ENCODE results near the gene CEP72.
"Not testable (repeated sequence)": the region's sequence is repeated elsewhere in the genome, so short reads cannot be mapped to it uniquely, and the experiment has no call there.

CEP72 gene

DNA sequence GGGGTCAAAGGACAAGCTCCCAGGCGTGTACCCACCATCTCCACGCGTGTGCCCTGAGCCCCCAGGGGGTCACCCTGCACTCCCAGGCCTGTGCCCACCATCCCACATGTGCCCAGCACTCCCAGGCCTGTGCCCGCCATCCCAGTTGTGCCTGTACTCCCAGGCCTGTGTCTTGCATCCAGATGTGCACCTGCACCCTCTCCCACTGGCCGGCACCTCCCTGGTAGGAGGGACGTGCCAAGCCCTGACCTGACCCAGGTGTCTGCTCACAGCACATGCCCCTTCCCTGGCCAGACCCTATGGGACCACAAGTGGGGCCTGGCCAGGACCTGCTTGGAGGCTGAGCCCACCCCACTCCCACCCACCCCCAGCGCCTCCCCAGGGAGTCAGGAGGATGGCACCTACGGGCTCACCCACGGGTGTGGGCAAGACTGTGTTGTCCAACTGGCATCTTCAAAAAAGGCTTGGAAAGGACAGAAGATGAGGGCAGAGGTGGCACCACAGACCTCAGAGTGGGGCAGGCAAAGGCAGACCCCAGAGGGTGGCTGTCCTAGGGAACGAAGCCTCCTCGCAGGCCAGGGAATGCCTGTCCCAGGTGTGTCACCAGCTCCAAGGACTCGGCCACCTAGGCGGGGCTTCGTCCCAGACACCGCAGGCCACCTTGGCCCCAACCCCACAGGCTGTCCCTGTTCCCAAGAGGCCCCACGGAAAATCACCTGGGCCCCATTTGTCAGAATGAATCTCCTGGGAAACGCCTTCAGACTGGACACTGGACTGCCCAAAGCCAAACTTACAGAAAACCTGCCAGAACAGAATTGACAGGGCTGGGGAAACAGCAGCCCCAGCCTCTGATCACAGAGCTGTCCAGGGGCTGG is 69.4 kb downstream of the CEP72 start:
- DNase-seq (ENCODE audit: low read depth in 2 of 2); H3K4me3 ChIP-seq (replicated peaks in 1 of 2; ENCODE audit: low read depth in 2 of 2, low read length in 2 of 2): not testable (repeated sequence)

DNA sequence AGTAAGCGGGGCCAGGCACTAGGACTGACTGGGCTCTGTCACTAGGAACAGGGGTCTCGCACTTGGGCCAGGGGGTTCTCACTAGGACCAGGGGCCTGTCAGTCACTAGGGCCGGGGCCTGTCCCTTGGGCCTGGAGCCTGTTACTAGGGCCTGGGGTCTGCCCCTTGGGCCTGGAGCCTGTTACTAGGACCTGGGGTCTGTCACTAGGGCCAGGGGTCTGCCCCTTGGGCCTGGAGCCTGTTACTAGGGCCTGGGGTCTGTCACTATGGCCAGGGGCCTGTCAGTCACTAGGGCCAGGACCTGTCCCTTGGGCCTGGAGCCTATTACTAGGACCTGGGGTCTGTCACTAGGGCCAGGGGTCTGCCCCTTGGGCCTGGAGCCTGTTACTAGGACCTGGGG is 70.1 kb downstream of the CEP72 start:
- not testable (repeated sequence) for DNase-seq (ENCODE audit: low read depth in 2 of 2); H3K4me3 ChIP-seq (replicated peaks in 1 of 2; ENCODE audit: low read depth in 2 of 2, low read length in 2 of 2)

DNA sequence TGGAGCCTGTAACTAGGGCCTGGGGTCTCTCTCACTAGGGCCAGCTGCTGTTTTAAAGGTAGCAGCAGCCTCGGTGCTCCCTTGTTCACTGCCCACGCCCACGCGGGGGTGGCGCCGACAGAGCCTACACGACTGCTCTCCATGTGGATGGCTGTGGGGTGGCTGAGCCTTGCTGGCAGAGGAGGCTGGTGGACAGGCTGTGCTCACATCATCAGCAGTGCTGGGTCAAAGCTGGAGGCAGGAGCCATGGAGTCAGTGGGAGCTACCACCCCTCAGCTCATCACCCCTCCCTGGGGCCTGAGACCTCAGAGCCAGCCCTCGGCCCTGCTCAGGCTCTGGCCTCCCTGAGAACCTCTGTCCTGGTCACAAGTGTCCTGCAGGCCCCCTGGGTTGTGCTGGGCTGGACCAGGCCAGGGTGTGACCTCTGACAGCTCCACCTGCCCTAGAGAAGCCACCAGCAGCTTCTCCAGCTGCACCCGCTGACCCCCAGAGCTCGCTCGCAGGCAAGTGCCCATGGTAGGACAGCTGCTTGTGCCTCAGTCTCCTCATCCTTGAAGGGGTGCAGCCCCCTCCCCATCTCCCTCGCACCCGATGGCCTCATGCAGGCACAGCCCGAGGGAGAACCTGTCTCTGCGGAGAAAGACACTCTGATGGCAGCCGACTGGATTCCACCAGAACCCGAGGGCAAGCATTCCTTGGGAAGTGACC is 70.7 kb downstream of the CEP72 start:
- H3K4me3 ChIP-seq (replicated peaks in 1 of 2; ENCODE audit: low read depth in 2 of 2, low read length in 2 of 2); DNase-seq (ENCODE audit: low read depth in 2 of 2): not testable (repeated sequence)

DNA sequence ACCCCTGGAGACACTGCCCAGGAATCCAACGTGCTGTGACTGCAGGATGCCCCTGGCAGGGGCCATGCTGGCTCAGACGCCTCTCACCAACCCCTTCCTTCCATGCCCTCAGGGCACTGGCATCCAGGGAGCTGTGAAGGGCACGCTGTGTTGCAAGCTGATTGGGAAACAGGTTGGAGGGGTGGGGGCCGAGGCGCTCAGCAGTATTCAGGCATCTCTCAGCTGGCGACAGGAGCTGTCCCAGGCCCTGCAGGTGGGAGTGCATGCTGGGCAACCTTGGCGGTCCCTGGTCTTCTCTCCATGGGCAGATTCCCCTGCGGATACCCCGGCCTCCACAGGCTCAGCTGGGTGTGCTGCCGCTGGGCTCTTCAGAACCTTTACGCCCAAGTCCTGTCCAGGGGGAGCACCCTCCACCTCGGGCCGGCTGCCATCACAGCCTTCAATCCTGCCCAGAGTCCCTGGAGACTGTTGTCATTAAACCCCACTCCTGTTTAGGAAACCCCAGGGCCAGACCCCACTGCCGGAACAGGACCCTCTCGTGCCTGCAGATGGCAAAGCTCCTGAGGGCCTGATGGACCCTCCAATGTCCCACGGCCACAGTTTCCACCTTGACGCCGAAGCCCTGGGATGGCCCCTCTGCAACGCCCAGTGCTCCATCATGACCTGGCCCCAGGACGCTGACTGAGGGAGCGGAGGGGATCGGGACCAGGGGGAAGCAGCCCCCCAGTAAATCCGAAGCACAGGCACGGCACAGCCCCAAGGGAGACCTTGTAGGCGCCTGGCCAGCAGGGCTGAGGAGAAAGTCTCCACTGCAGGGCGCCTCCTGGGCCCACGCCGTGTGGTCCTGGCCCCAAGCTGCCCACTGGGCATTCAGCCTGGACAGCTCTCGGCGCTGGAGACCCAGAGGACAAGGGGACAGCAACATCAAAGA is 71.7 kb downstream of the CEP72 start:
- TF ChIP-seq, protein P1, sequence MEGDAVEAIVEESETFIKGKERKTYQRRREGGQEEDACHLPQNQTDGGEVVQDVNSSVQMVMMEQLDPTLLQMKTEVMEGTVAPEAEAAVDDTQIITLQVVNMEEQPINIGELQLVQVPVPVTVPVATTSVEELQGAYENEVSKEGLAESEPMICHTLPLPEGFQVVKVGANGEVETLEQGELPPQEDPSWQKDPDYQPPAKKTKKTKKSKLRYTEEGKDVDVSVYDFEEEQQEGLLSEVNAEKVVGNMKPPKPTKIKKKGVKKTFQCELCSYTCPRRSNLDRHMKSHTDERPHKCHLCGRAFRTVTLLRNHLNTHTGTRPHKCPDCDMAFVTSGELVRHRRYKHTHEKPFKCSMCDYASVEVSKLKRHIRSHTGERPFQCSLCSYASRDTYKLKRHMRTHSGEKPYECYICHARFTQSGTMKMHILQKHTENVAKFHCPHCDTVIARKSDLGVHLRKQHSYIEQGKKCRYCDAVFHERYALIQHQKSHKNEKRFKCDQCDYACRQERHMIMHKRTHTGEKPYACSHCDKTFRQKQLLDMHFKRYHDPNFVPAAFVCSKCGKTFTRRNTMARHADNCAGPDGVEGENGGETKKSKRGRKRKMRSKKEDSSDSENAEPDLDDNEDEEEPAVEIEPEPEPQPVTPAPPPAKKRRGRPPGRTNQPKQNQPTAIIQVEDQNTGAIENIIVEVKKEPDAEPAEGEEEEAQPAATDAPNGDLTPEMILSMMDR (IDR thresholded peaks at IDR 0.05; ENCODE audit: low read depth, low read length): no peak
- no peak overlapping the region for H3K4me3 ChIP-seq (replicated peaks in 1 of 2; ENCODE audit: low read depth in 2 of 2, low read length in 2 of 2)
- no peak for DNase-seq (ENCODE audit: low read depth in 2 of 2)

DNA sequence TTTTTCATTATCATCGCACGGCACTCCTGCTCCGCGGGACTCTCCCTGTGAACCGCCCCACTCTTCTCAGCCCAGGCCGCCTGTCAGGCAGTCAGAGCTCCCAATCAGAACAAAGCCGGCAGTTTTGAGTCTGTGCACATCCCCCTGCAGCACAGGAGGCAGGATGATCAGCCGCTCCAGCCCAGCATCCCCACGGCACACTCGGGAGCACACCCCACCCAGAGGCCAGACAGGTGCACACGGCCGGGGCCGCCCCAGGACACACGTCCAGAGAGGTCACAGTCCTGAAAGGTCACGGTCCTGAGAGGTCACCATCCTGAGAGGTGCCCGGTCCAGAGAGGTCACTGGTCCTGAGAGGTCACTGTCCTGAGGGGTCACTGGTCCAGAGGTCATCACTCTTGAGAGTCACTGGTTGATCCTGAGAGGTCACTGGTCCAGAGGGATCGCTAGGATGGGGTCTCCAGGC is 72.6 kb downstream of the CEP72 start:
- no peak overlapping the region for H3K4me3 ChIP-seq (replicated peaks in 1 of 2; ENCODE audit: low read depth in 2 of 2, low read length in 2 of 2)
- DNase-seq (ENCODE audit: low read depth in 2 of 2): no peak
- TF ChIP-seq, protein P1 (IDR thresholded peaks at IDR 0.05; ENCODE audit: low read depth, low read length): no peak

DNA sequence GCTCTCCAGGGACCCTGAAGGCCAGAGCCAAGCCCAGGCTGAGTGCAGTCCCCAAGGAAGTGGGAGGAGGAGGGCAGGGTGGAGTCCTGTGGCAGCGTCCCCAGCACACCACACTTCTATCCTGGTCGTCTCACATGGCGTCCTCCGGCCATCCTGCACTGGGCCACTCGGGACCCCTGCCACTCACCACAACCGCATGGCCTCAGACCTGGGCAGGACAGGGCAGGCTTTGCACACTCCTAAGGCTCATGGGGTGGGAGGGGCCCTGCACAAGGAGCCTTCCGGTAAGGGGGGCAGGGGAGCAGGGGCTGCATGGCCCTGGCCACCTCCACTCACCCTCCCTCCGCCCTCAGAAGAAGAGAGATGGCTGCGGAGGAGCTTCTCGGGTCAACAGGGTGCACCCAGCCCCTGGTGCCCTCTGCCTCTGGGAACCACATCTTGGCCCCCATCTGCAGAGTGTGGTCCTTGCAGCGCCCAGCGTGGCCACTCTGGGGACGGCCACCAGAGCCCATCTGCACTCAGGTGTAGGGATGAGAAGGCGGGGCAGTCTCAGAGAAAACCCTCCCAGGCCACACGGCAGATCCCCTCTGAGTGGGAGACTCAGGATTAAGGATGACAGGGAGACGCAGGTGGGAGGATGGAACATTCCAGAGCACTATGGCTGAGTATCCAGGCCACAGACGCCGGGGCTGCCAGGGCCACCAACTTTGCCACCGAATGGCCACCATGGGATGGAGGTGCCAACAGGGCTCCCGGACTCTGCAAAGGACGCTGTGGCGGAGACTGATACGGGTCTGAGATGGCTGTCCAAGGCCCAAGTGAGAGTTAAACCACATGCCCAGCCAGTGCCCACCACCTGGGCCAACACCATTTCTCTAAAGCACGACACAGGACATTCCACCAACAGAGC is 73.4 kb downstream of the CEP72 start:
- H3K4me3 ChIP-seq (replicated peaks in 1 of 2; ENCODE audit: low read depth in 2 of 2, low read length in 2 of 2): no peak overlapping the region
- TF ChIP-seq, protein P1 (IDR thresholded peaks at IDR 0.05; ENCODE audit: low read depth, low read length): no peak
- DNase-seq (ENCODE audit: low read depth in 2 of 2): no peak

DNA sequence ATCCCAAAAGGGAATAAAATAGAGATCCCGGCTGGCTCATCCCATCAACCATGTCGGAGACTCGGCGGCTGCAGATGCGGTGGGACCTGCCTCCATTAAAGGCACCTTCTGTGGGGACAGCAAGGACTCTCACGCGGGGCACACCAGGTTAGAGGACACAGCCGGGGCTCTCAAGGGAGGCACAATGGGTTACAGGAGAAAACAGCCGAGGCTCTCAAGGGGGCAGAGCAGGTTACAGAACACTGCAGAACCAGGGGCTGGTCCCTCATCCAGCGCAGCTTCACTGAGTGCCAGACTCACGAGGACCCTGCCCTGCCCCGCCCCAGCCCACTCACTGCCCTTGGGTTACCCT is 74.0 kb downstream of the CEP72 start:
- DNase-seq (ENCODE audit: low read depth in 2 of 2); H3K4me3 ChIP-seq (replicated peaks in 1 of 2; ENCODE audit: low read depth in 2 of 2, low read length in 2 of 2): not testable (repeated sequence)

DNA sequence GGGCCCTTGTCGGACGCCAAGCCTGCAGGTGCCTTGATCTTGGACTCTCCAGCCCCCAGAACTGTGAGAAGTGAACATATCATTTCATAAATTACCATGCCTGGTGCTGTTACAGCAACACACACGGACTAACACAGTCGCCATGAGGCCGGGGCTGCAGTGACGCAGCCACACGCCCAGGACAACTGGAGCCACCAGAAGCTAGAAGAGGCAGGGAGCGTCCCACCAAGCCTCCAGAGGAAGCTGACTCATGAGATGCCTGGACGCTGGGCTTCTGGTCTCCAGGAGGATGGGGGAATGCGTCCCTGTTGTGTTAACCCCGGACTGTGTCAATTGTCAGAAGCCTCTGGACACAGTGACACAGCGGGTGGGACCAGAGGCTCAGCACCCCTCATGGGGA is 74.8 kb downstream of the CEP72 start:
- not testable (repeated sequence) for H3K4me3 ChIP-seq (replicated peaks in 1 of 2; ENCODE audit: low read depth in 2 of 2, low read length in 2 of 2); DNase-seq (ENCODE audit: low read depth in 2 of 2)

DNA sequence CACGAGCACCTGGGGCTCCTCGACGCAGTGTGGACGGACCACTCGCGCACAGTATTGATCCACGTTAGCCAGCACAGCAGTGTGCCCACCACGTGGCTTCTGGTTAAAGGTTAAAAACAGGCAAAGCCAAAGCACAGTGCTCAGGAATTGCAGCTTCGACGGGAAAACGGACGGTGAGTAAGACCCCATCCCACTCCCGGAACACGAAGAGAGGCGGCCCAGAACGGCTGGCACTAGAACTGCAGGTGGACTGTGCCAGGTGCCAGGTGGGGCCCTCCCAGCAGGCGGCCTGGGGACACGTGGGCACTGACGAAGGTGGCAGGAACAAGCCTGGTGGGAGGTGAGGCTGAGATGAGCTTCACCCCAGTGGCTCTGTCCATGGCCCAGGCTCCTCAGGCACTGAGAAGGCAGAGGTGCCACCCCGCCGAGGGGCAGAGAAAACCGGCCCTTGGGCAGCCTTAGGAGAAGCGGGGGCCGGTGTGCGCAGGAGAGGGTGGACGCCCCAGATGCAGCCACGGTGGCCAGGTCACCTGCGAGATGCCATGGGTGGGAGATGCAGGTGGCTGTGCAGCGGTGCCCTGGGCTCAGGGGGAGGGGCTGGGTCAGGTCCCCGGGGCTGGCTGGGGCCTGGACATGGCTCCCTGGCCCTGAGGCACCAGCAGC is 76.3 kb downstream of the CEP72 start:
- not testable (repeated sequence) for H3K4me3 ChIP-seq (replicated peaks in 1 of 2; ENCODE audit: low read depth in 2 of 2, low read length in 2 of 2); DNase-seq (ENCODE audit: low read depth in 2 of 2)

DNA sequence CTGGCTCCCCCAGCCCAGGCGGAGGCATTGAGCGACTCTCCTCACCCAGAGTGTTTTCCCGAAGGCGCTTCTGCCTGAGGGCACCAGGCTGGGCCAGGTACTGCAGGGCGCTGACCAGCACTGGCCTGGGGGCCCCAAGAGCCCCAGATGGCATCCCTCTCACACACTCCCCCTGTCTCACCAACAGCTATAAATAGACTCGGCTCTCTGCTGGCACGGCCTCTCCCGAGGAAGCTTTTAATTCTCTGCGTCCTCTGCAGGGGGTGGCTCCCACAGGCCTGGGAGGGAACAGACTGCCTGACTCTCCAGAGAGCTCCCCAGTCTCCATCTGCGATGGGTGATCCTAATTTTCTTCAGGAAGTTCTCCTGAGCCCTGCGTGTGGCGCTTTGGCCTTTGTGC is 78.2 kb downstream of the CEP72 start:
- DNase-seq (ENCODE audit: low read depth in 2 of 2): not testable (repeated sequence)

DNA sequence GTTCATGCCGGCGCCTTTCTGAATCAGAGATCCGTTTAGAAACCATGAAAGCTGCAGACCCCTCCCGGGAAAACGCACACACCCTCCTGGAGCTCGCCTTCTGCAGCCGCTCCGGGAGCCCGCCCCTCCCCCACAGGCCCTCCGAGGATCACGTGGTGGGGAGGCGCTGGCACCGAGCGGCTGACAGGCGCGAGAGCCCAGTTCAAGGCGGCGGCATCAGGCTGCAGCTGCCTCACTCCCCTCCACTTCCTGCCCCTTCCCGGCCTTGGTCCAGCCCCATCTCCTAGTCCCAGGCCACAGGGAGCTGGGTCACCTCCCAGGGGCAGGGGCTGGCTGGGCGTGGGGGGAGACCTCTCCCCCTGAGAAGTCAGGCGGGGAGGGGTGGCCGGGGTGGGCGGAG is 78.9 kb downstream of the CEP72 start:
- H3K4me3 ChIP-seq (replicated peaks in 1 of 2; ENCODE audit: low read depth in 2 of 2, low read length in 2 of 2); DNase-seq (ENCODE audit: low read depth in 2 of 2): not testable (repeated sequence)

More for the DNA sequence above, 78.2 kb downstream of the CEP72 start:
- not testable (repeated sequence) for H3K4me3 ChIP-seq (replicated peaks in 1 of 2; ENCODE audit: low read depth in 2 of 2, low read length in 2 of 2)

All from cardiac fibroblast (primary cell).